Immature natural killer cell (primary cell): ENCODE data around the gene MAP3K14. TPM values are rescaled to one million over a fixed set of nuclear protein-coding genes. Genes with fewer than 3 reads are reported as not detected.

Experiments used
- DNase-seq, 3 donors: peaks; one replicate each; pipeline ENCODE4 v3.0.0; 2022; ENCODE audit warnings: mixed read lengths in 1 of 3
- H3K27ac Mint-ChIP-seq, 6 donors: one replicate each; pipeline ENCODE4 v1.8.0; 2020; ENCODE audit warnings: mixed read lengths in 6 of 6, mild to moderate bottlenecking in 5 of 6, inconsistent platforms in 4 of 6, moderate library complexity in 3 of 6
- H3K27me3 Mint-ChIP-seq, 3 donors: one replicate each; pipeline ENCODE4 v1.8.0; 2020 to 2021; ENCODE audit warnings: low read depth in 3 of 3, mild to moderate bottlenecking in 3 of 3, mixed read lengths in 3 of 3, moderate library complexity in 3 of 3, inconsistent platforms in 1 of 3
- H3K36me3 Mint-ChIP-seq, 3 donors: one replicate each; pipeline ENCODE4 v1.8.0; 2020; ENCODE audit warnings: mixed read lengths in 3 of 3, inconsistent platforms in 2 of 3, mild to moderate bottlenecking in 2 of 3
- H3K4me1 Mint-ChIP-seq, 2 donors: one replicate each; pipeline ENCODE4 v1.8.0; 2020; ENCODE audit warnings: inconsistent platforms in 2 of 2, mild to moderate bottlenecking in 2 of 2, mixed read lengths in 2 of 2, moderate library complexity in 1 of 2
- H3K4me3 Mint-ChIP-seq, 5 donors: one replicate each; pipeline ENCODE4 v1.8.0; 2020; ENCODE audit warnings: mild to moderate bottlenecking in 5 of 5, mixed read lengths in 5 of 5, inconsistent platforms in 3 of 5, moderate library complexity in 3 of 5
- H3K9me3 Mint-ChIP-seq, 6 donors: one replicate each; pipeline ENCODE4 v1.8.0; 2020; ENCODE audit warnings: mild to moderate bottlenecking in 6 of 6, mixed read lengths in 6 of 6, inconsistent platforms in 4 of 6, moderate library complexity in 3 of 6
- polyA plus RNA-seq, 3 donors: library from polyadenylated mRNA; unstranded; fragments of 300-500 nt; fragmentation: Illumina TruSeq; gene quantifications; one replicate each; pipeline ENCODE4 v1.2.3, GENCODE V29; 2021

MAP3K14 gene
- polyA plus RNA-seq, 3 donors from 2014 or later: 1.0 to 3.4 (median 3.0) TPM

DNA sequence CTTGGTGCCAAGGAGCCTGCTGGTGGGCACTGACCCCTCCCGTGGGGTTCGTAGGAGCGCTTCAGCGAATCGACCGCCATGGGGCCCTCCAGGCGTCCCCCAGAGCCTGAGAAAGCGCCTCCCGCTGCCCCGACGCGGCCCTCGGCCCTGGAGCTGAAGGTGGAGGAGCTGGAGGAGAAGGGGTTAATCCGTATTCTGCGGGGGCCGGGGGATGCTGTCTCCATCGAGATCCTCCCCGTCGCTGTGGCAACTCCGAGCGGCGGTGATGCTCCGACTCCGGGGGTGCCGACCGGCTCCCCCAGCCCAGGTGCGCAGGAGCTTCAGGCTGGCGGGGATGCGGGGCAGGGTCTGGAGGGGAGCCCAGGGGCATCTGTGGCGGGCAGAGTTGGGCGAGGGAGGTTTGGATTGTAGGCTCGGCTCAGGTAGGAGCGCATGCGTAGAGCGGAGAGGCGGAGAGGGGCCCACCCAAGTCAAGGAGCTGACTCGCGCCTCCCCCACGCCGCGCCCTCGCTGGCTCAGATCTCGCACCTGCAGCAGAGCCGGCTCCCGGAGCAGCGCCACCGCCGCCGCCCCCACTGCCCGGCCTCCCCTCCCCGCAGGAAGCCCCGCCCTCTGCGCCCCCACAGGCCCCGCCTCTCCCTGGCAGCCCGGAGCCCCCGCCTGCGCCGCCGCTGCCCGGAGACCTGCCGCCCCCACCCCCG, 75.3 kb downstream of the MAP3K14 start:
- Mint-ChIP-seq H3K4me3 (no peak overlapping the region), H3K27ac (no peak overlapping the region), H3K4me1 (peaks cover 25 to 33% of the 10 kb centered on the region in 2 donors), H3K9me3 (peaks cover 0 to 1% (median 0%) of the 10 kb centered on the region in 6 donors), H3K36me3 (peaks cover 26 to 46% (median 33%) of the 10 kb centered on the region in 3 donors), H3K27me3 (peaks cover 4 to 20% (median 14%) of the 10 kb centered on the region in 3 donors)
- no peak for DNase-seq

DNA sequence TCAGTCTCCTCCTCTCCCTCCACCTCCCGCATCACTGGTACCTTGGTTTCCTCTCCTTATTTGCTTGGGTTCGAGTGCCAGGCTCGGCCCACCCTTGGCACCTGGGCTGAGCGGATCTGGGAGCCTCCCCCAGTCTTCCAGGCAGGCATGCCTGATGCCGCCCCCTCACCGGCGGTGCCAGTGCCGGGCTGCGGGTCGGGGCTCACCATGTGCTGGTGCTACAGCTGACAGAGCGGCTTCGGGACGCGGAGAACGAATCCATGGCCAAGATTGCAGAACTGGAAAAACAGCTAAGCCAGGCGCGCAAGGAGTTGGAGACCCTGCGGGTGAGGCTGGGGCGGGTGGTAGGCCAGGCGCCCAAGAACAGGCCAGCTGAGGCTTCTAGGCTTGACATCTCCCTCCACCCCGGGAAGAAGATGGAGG, 75.9 kb downstream of the MAP3K14 start:
- Mint-ChIP-seq H3K4me1 (peaks cover 20 to 29% of the 10 kb centered on the region in 2 donors), H3K36me3 (peaks cover 26 to 42% (median 33%) of the 10 kb centered on the region in 3 donors), H3K27me3 (peaks cover 2 to 20% (median 14%) of the 10 kb centered on the region in 3 donors), H3K4me3 (no peak overlapping the region), H3K27ac (no peak overlapping the region), H3K9me3 (peaks cover 0 to 1% (median 0%) of the 10 kb centered on the region in 6 donors)
- no peak for DNase-seq

DNA sequence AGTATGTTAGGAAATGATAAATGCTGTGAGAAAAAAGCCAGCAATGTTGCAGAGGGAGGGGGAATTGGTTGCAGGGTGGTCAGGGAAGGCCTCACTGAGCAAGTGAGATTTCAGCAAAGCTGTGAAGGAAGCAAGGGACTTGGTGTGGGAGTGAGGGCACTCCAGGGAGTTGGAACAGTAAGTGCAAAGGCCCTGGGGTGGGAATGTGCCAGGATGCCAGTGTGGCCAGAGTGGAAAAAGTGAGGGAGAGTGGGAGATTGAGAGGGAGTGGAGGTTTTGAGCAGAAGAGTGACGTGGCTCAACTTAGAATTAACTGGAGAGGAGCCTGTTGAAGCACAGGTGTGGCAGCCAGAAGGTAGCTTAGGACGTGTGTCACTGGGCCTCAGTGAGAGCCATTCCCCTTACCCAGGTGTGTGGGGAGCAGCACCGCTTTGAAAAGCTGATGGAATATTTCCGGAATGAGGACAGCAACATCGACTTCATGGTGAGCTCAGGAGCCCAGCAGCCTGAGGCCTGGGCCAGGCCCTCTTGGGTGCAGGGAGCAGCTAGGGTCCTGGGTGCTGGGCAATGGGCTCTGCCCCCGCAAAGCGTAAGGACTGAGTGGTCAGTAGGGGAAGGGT, 78.6 kb downstream of the MAP3K14 start:
- H3K4me1 Mint-ChIP-seq: peaks cover 30 to 44% of the 10 kb centered on the region in 2 donors

DNA sequence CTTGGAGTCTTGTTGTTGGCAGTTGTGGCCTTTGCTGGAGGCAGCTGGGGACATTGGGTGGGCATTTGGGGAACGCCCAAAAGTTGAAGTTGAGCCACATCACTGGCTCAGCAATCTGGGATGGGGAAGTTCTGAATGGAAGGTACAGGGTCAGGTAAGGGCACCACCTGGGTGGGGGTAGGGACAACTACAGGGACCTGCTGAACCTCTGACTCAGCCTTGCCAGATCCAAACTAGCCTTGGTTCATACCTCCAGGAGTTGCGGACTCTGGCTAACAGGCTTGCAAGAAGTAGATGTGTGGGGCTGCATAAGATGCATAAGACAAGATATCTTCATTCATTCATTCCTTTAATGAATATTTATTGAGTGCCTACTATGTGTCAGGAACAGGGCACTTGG, 79.1 kb downstream of the MAP3K14 start:
- no peak overlapping the region for H3K4me3 Mint-ChIP-seq
- DNase-seq: no peak
- peaks cover 2 to 16% (median 12%) of the 10 kb centered on the region in 3 donors for H3K27me3 Mint-ChIP-seq
- H3K36me3 Mint-ChIP-seq: peaks cover 19 to 41% (median 32%) of the 10 kb centered on the region in 3 donors
- peaks cover 0 to 1% (median 0%) of the 10 kb centered on the region in 6 donors for H3K9me3 Mint-ChIP-seq
- H3K4me1 Mint-ChIP-seq: peaks cover 33 to 47% of the 10 kb centered on the region in 2 donors
- peak overlapping the region; percentile 27 to 84 (median 60) for H3K27ac Mint-ChIP-seq

More for the DNA sequence above, 78.6 kb downstream of the MAP3K14 start:
- Mint-ChIP-seq H3K4me3 (no peak overlapping the region), H3K27me3 (peaks cover 2 to 16% (median 15%) of the 10 kb centered on the region in 3 donors), H3K36me3 (peaks cover 21 to 42% (median 33%) of the 10 kb centered on the region in 3 donors), H3K9me3 (peaks cover 0 to 1% (median 0%) of the 10 kb centered on the region in 6 donors), H3K27ac (peak overlapping the region in 5 of 6 donors; percentile 27 to 84 (median 60))
- DNase-seq: no peak

DNA sequence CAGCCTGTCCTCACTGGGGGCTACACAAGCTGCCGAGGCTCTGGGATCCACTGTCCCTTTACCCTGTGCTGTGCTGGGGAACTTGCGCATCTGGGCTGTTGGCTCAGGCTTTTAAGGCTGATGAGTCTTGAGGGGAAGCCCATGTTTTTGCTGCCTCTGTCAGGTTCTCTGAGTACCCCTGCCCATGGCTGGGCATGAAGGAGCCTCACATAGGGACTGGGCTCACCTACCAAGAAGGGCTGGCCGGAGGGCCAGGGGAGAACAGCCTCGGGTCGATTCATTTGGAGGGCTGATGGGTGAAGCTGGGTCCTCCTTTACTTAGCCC, 80.6 kb downstream of the MAP3K14 start:
- H3K27ac Mint-ChIP-seq: peak overlapping the region in 3 of 6 donors; percentile 77 to 91 (median 87)
- peaks cover 17 to 42% (median 30%) of the 10 kb centered on the region in 3 donors for H3K36me3 Mint-ChIP-seq
- peaks cover 0 to 1% (median 0%) of the 10 kb centered on the region in 6 donors for H3K9me3 Mint-ChIP-seq
- H3K4me1 Mint-ChIP-seq: peaks cover 48 to 61% of the 10 kb centered on the region in 2 donors
- no peak for DNase-seq
- H3K4me3 Mint-ChIP-seq: no peak overlapping the region
- H3K27me3 Mint-ChIP-seq: peaks cover 2 to 18% (median 10%) of the 10 kb centered on the region in 3 donors

DNA sequence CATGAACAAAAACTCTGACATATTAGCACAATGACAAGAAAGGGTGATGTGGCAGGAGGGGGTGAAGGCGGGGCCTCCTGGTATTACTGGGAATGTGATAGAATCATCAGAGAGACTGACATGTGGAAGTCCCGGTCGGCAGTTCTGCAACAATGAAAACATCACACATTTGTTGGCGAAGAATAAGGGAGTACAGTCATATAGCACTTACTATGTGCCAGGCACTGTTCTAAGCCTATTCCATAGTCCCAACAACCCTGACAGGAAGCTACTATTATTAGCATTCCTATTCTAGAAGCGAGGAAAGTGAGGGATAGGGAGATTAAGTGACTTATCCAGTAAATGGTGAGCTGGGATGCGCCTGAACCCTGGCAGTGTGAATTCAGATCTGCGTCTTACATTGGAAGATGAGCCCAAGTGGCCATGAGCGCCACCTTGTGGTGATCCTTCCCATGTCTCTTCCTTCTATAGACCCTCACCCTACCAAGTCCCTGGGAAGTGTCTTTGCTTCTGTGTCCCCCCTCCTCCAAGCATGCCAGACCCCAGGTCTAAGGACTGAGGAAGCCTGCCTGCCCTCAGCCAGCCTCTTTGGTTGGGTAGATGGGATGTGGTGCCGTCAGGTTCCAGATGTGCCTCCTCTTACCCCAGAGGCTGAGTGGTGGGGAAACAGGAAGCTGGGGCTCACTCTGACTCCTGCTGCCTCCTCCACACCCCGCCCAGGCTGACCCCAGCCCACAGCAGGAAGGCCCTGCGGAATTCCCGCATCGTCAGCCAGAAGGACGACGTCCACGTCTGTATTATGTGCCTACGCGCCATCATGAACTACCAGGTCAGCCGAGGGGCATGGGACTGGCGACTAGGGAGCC, 81.2 kb downstream of the MAP3K14 start:
- peak; percentile 70 to 77 (median 71) for DNase-seq
- Mint-ChIP-seq H3K4me1 (peaks cover 50 to 63% of the 10 kb centered on the region in 2 donors), H3K36me3 (peaks cover 17 to 42% (median 30%) of the 10 kb centered on the region in 3 donors), H3K9me3 (no peaks in the 10 kb centered on the region), H3K27ac (peak overlapping the region; percentile 77 to 99 (median 88)), H3K4me3 (no peak overlapping the region), H3K27me3 (peaks cover 2 to 18% (median 8%) of the 10 kb centered on the region in 3 donors)

DNA sequence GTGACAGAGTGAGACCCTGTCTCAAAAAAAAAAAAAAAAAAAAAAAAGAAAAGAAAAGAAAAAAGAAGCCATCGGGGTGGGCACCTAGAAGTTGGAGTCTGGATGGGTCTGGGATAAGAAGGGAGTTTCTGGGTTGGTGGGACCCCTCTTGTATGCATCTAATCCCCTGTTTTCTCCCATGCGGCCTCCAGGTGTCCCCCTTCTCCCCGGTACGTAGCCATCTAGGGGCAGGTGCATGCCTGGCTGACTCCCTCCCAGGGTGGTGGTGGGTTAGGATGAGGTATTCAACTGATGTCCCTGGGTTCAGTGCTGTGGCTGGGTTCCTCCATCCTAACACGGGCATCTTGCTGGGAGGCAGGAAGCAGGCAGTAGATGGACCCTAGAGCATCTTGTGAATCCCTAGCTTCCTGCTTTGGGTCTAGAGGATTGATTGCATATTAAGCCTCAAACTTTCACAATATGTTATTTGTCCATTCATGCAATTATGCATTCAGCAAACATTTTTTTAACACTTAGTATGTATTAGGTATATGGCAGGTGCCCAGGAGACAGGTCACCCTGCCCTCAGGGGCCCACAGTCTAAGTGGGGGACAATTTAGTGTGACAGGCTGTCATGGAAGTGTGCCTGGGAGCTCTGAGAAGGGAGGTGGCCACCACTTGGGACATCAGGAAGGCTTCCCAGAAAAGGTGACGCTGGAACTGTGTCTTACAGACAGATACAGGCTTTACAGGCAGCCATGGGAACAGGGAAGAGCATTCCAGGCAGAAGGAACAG, 82.0 kb downstream of the MAP3K14 start:
- DNase-seq: no peak
- H3K9me3 Mint-ChIP-seq: no peaks in the 10 kb centered on the region
- H3K36me3 Mint-ChIP-seq: peaks cover 14 to 38% (median 24%) of the 10 kb centered on the region in 3 donors
- no peak overlapping the region for H3K4me3 Mint-ChIP-seq
- H3K4me1 Mint-ChIP-seq: peaks cover 58 to 66% of the 10 kb centered on the region in 2 donors
- peaks cover 2 to 21% (median 8%) of the 10 kb centered on the region in 3 donors for H3K27me3 Mint-ChIP-seq
- peak overlapping the region; percentile 77 to 99 (median 88) for H3K27ac Mint-ChIP-seq

DNA sequence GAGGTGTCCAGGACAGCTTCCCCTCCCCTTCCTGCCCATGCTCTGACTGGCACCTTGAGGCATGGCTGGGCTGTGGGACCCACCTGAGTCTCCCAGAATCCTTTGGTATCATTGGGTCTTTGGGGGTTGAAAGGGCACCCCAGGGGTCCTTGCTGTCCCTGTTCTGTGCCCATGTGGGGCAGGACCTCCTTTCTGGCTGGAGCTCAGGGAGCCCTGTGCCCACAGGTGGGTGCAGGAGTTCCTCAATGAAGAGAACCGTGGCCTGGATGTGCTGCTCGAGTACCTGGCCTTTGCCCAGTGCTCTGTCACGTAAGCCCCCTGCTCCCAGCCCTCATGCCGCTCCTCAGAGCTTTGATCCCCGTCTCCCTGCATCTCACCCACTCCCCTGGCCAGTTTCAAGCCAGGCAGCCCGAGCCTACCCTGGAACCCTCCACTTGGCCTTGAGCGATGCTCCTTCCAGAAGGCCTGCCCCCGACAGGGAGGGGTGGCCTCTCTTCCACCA, 83.3 kb downstream of the MAP3K14 start:
- H3K4me1 Mint-ChIP-seq: peaks cover 65 to 70% of the 10 kb centered on the region in 2 donors
- H3K36me3 Mint-ChIP-seq: peaks cover 4 to 28% (median 15%) of the 10 kb centered on the region in 3 donors
- H3K27ac Mint-ChIP-seq: peak overlapping the region; percentile 63 to 99 (median 82)
- no peaks in the 10 kb centered on the region for H3K9me3 Mint-ChIP-seq
- H3K4me3 Mint-ChIP-seq: no peak overlapping the region
- peaks cover 5 to 26% (median 8%) of the 10 kb centered on the region in 3 donors for H3K27me3 Mint-ChIP-seq
- no peak for DNase-seq

DNA sequence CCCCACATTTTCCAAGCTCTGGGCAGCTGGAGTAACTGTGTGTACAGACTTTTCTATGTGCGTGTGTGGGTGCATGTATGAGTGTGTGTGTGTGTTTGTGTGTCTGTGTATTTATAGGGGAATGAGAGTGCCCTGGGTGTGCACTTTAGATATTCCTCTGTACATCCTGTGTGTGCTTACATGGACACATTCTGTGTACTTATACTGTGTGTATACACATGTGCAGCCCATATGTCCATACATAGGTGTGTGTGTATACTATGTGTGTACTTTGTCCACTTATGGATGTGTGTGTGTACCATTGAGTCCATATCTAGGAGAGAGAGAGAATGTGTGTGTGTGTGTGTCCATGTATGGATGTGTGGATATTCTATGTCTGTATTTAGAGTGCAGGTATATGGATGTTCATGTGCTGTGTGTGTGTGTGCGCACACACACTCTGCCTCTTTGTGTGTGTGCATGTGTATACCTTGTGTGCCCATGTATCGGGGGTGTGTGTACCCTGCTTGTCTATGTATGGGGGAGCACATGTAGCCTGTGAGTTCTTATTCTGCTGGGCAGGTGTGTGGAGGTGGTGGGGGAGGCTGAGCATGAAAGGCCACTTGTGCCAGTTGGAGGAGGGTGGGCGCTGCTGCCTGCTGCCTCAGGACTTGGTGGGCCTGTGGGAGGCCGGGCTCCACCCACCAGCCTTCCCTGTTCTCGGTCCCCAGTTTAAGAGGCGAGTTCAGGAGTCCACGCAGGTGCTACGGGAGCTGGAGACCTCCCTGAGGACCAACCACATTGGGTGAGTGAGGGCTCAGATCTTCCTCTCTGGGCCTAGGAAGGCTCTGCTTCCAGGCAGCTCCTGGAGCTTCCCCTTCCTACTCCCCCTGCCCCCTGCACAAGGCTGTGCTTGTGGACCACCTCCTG, 84.1 kb downstream of the MAP3K14 start:
- H3K27ac Mint-ChIP-seq: peak overlapping the region; percentile 89 to 100 (median 98)

DNA sequence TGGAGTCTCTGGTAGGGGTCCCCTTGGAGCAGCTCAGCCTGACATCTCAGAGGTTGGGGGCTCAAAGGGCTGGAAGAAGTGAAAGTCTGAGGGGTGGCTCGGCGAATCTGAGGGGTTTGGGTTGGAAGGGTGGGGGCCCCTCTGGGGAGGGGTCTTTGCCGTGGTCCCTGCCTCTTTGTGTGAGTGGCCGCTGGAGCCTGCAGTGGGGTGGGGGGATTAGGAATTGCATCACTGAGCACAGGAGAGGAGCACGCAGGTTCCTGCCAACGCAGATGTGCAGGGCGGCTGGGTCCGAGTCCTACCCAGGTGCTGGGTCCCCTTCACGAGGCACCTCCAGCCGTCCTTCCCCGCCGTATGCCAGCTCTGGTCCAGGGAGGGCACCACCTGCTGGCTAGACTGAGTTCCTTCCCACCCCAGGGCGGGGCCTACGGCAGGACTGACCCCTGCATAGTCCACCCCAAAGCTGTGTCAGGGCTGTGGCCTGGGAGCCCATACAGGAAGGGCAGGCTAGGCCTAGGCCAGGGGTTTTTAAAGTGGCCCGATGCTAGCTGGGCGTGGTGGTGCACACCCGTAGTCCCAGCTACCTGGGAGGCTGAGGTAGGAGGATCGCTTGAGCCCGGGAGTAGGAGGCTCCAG, 85.2 kb downstream of the MAP3K14 start:
- H3K27ac Mint-ChIP-seq: peak overlapping the region; percentile 89 to 100 (median 98)
- peaks cover 81 to 84% of the 10 kb centered on the region in 2 donors for H3K4me1 Mint-ChIP-seq
- peak overlapping the region in 3 of 5 donors; percentile 7 to 14 (median 8) for H3K4me3 Mint-ChIP-seq
- DNase-seq: peak in 1 of 3 donors; percentile 33
- H3K27me3 Mint-ChIP-seq: peaks cover 5 to 33% (median 14%) of the 10 kb centered on the region in 3 donors
- H3K9me3 Mint-ChIP-seq: no peaks in the 10 kb centered on the region
- peaks cover 0 to 16% (median 4%) of the 10 kb centered on the region in 3 donors for H3K36me3 Mint-ChIP-seq

More for the DNA sequence above, 84.1 kb downstream of the MAP3K14 start:
- Mint-ChIP-seq H3K4me1 (peaks cover 72% of the 10 kb centered on the region in 2 donors), H3K4me3 (peak overlapping the region in 2 of 5 donors; percentile 27 to 42), H3K27me3 (peaks cover 5 to 25% (median 10%) of the 10 kb centered on the region in 3 donors), H3K36me3 (peaks cover 4 to 23% (median 11%) of the 10 kb centered on the region in 3 donors), H3K9me3 (no peaks in the 10 kb centered on the region)
- no peak for DNase-seq

DNA sequence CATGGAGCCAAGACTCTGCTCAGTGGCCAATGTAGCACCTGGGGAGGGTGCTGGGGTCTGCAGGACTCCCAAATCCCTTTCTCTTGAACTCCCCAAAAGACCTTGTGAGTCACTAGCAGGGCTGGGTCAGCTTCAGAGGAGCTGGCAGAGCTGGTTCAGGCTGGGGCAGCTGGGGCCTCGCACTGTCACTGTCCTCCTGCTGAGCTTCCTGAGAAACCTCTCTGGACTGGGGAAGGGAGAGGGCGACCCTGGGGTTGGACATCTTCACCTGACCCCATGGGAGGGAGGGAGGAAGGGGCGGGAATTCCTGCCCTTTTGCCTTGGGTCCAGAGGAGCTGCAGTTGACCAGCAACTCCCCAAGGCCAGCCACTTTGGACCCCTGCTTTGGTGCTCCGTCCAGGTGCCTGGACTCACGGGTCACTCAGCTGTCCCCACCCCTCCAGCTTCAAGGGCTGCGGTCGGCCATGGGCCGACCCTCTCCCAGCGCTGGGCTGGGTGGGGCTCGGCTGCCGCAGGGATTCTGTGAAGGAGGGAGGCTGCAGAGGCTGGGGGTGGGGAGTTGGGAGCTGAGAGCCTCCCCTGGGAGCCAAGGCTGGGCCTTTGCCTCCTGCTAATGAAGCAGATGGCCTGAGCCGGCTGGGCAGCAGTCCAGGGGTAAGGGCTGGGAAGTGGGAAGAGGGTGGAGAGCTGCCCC, 85.9 kb downstream of the MAP3K14 start:
- Mint-ChIP-seq H3K27me3 (peaks cover 12 to 40% (median 21%) of the 10 kb centered on the region in 3 donors), H3K36me3 (peaks cover 0 to 16% (median 4%) of the 10 kb centered on the region in 3 donors), H3K4me1 (peaks cover 87 to 90% of the 10 kb centered on the region in 2 donors), H3K9me3 (no peaks in the 10 kb centered on the region), H3K27ac (peak overlapping the region; percentile 98 to 100 (median 99)), H3K4me3 (peak overlapping the region in 2 of 5 donors; percentile 88 to 100)
- DNase-seq: no peak
